ENCODE results near the gene TMTC3. TPM values are rescaled to one million over a fixed set of nuclear protein-coding genes. Genes with fewer than 3 reads are reported as not detected.

Gene TMTC3
- total RNA-seq, 2 donors from 2014 or later: 14.6 to 16.8 TPM

GRCh38 chr12:88242939-88243338 is 100.8 kb downstream of the TMTC3 start:
- intact Hi-C loops (cut with DNase I): no loop called here
- DNase-seq: no peak
- Histone ChIP-seq H3K9ac (ENCODE audit: low read depth in 2 of 2, low read length in 2 of 2) (no peak overlapping the region), H3K9me3 (no peaks in the 10 kb centered on the region), H3K27me3 (no peaks in the 10 kb centered on the region), H3K27ac (no peak overlapping the region), H3K4me3 (no peak overlapping the region), H3K36me3 (no peaks in the 10 kb centered on the region), H3K4me1 (no peaks in the 10 kb centered on the region)
- TF ChIP-seq CTCF (IDR thresholded peaks at IDR 0.05): no peak

DNA sequence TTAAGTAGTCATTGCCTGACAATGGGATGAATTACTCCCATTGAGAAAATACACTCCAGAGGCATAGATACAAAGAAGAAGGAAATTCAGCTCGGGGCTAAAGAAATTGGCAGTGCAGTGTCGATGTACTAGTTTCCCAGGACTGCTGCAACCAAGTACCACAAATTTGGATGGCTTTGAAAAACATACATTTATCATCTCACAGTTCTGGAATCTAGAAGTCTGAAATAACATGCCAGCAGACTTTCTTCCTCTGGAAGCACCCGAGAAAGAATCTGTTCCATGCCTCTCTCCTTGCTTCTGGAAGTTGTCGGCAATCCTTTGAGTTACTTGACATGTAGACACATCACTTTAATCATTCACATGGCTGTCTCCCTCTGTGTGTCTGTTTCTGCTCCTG is 101.9 kb downstream of the TMTC3 start:
- Histone ChIP-seq H3K27ac (no peak overlapping the region), H3K4me1 (no peaks in the 10 kb centered on the region), H3K27me3 (no peaks in the 10 kb centered on the region), H3K36me3 (no peaks in the 10 kb centered on the region), H3K9ac (ENCODE audit: low read depth in 2 of 2, low read length in 2 of 2) (no peak overlapping the region), H3K4me3 (no peak overlapping the region), H3K9me3 (no peaks in the 10 kb centered on the region)
- TF ChIP-seq CTCF (IDR thresholded peaks at IDR 0.05): no peak
- intact Hi-C loops (cut with DNase I): no loop called here
- DNase-seq: no peak

DNA sequence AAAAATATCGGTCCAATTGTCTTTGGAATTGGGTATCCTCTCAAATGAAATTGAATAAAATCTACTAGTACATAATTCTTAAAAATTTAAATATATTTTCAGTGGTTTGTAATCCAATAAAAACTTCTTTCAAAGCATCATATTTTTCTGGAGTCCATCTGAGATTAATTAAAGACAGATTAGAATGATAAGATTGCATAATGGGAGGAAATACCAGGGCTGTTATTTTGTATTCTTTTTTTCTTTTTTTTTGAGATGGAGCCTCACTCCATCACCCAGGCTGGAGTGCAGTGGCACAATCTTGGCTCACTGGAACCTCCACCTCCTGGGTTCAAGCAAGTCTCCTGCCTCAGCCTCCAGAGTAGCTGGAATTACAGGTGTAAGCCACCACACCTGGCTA is 103.8 kb downstream of the TMTC3 start:
- Histone ChIP-seq H3K27ac (no peak overlapping the region), H3K36me3 (no peaks in the 10 kb centered on the region), H3K4me1 (no peaks in the 10 kb centered on the region), H3K27me3 (no peaks in the 10 kb centered on the region), H3K4me3 (no peak overlapping the region), H3K9me3 (no peaks in the 10 kb centered on the region), H3K9ac (ENCODE audit: low read depth in 2 of 2, low read length in 2 of 2) (no peak overlapping the region)
- no peak for TF ChIP-seq CTCF (IDR thresholded peaks at IDR 0.05)
- intact Hi-C loops (cut with DNase I): no loop called here
- DNase-seq: no peak

GRCh38 chr12:88247241-88247643 is 105.1 kb downstream of the TMTC3 start:
- intact Hi-C loops (cut with DNase I): no loop called here

GRCh38 chr12:88248606-88249005 is 106.5 kb downstream of the TMTC3 start:
- intact Hi-C loops (cut with DNase I): no loop called here
- Histone ChIP-seq H3K36me3 (no peaks in the 10 kb centered on the region), H3K9ac (ENCODE audit: low read depth in 2 of 2, low read length in 2 of 2) (no peak overlapping the region), H3K4me3 (no peak overlapping the region), H3K9me3 (no peaks in the 10 kb centered on the region), H3K27me3 (no peaks in the 10 kb centered on the region), H3K27ac (no peak overlapping the region), H3K4me1 (no peaks in the 10 kb centered on the region)
- TF ChIP-seq CTCF (IDR thresholded peaks at IDR 0.05): no peak
- no peak for DNase-seq

More at GRCh38 chr12:88247241-88247643, 105.1 kb downstream of the TMTC3 start:
- TF ChIP-seq CTCF (IDR thresholded peaks at IDR 0.05): no peak
- no peak overlapping the region for H3K4me3 ChIP-seq
- no peaks in the 10 kb centered on the region for H3K36me3 ChIP-seq
- no peaks in the 10 kb centered on the region for H3K9me3 ChIP-seq
- no peak overlapping the region for H3K27ac ChIP-seq
- no peaks in the 10 kb centered on the region for H3K4me1 ChIP-seq
- no peak overlapping the region for H3K9ac ChIP-seq (ENCODE audit: low read depth in 2 of 2, low read length in 2 of 2)
- H3K27me3 ChIP-seq: no peaks in the 10 kb centered on the region
- DNase-seq: no peak

Other genes with a start within 250 kb of the TMTC3 start
- gene C12orf50, start 112.9 kb upstream of the TMTC3 start, total RNA-seq: under 1 TPM in 1 of 2 donors, not detected in 1; 0.05 TPM
- gene CEP290, start 219 bp upstream of the TMTC3 start, total RNA-seq: 1 to 10 TPM; 6.8 to 6.9 TPM

Data from colonic mucosa (tissue), 4 donors.